Fibroblast of skin of left quadriceps (primary cell): Measurements from ENCODE around the gene RBMX.

ENCODE experiments used
- DNase-seq, 2 experiments: peaks; one replicate each; pipeline ENCODE4 v3.0.0-alpha.2; 2013; ENCODE audit warnings: low read depth in 2 of 2

The RBMX gene

DNA sequence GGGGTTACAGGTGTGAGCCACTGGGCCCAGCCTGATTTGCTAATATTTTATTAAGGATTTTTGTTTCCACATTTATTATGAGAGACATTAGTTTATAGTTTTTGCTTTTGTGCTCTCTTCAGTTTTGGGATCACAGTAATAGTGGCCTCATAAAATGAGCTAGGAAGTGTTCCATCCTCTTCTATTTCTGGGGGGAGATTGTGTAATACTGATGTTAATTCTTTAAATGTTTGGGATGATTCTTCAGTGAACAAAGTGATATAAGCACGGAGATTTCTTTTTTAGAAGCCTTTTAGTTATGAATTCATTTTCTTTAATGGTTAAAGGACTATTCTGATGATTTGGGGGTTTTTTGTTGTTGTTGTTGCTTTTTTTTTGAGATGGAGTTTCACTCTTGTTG, 41.3 kb downstream of the RBMX start:
- DNase-seq, result no peak

DNA sequence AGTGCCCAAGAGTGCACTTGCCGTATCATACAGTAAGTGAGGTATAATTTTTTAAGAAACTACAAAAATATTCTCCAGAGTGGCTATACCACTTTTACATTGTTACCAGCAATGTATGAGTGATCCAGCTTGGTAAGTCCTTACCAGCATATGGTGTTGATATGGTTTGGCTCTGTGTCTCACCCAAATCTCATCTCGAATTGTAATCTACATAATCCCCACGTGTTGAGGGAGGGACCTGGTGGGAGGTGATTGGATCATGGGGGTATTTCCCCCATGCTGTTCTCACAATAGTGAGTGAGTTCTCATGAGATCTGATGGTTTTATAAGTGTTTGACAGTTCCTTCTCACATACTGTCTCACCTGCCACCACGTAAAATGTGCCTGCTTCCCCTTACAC, 44.8 kb downstream of the RBMX start:
- DNase-seq, result no peak

DNA sequence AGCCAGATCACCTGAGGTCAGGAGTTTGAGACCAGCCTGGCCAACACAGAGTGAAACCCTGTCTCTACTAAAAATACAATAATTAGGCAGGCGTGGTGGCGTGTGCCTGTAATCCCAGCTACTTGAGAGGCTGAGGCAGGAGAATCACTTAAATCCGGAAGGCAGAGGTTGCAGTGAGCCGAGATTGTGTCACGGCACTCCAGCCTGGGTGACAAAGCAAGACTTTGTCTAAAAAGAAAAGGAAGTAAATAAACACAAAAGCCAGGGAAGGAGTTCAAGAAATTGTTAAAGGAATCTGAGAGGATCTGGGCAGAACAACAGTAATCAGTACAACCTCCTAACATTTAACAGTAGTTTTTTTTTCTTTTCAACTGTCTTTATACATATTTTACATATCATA, 51.1 kb downstream of the RBMX start:
- no peak for DNase-seq

DNA sequence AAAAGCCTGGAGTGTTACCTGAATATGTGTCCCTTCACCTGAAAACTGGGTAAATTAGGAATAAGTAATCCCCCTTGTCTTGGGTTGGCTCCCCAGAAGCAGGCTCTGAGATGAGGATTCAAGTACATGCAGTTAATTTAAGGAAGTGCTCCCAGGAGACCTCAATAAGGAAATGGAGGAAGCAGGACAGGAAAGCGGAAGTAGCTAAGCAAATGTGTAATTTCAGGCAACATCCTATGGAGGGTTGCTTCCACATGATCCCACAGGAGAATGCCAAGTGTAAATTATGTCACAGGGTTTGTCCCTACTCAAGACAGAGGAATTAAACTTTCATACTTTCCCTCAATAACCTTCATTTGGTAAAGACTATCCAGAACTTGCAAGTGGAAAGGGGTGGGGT, 51.7 kb downstream of the RBMX start:
- DNase-seq, result no peak

DNA sequence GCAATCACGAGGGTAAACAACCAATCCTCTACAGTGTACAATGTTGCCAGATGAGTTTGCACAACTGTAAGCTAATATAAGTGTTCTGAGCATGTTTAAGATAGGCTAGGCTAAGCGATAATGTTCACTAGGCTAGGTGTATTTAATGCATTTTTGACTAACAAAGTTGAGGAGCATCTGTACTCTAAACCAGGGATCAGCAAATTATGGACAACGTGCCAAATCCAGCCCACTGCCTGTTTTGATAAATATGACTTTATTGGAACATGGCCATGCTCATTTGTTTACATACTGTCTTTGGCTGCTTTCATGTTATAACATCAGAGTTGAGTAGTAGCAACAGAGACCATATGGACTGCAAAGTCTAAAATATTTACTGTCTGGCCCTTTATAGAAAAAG, 53.5 kb downstream of the RBMX start:
- no peak for DNase-seq

DNA sequence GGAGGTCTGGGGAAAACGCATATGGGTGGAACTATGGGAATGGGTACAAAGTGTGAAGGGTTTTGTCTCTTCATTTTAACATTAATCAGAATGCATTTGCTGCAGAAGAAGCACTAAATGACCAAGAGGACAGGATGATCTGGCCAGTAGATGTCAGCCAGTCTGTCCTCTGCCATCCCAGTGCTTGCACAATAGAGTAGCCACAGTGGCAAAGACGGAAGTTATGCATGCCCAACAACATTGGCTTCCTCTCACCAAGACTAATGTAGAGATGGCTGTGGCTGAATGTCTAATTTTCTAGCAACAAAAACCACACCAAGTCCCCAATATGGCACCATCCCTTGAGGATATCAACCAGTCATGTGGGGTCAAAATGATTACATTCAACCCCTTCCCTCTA, 54.8 kb downstream of the RBMX start:
- DNase-seq, result no peak
